NCI-H748 (cell line): ENCODE results near the gene WDR49.
"Not testable (repeated sequence)": the region's sequence is repeated elsewhere in the genome, so short reads cannot be mapped to it uniquely, and the experiment has no call there.

Experiments
- DNase-seq: peaks from one replicate; lab custom pipeline; 2025; ENCODE audit not compliant: unreplicated experiment; lab: John Stamatoyannopoulos, UW

The WDR49 gene

DNA sequence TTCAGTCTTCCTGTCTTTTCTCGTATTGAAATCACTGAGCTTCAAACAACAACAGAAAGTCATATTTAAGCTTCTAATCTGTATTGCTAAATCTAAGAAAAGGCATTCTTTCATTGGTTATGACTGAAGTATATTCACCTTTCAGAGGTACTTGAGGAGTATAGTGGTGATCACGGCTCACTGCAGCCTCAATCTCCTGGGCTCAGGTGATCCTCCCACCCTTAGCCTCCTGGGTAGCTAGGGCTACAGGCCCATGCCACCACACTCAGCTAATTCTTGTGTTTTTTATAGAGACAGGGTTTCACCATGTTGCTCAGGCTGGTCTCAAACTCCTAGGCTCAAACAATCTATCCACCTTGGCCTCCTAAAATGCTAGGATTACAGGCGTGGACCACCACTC lies 38.7 kb downstream of the WDR49 start:
- DNase-seq = no peak

GRCh38 chr3:167614196-167614595 lies 39.5 kb downstream of the WDR49 start:
- not testable (repeated sequence) for DNase-seq

DNA sequence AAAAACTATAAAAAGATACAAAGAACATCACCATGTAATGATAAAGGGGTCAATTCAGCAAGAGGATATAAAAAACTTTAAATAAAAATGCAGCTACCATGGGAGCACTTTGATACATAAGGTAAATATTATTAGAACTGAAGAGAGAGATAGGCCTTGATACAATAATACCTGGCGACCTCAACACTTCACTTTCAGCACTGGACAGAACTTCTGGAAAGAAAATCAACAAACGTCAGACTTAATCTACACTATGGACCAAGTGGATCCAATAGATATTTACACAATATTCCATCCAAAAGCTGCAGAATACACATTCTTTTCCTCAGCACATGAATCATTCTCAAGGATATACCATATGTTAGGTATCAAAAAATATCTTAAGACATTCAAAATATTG lies 42.0 kb downstream of the WDR49 start:
- DNase-seq = no peak

GRCh38 chr3:167609156-167609555 lies 44.6 kb downstream of the WDR49 start:
- DNase-seq = no peak

DNA sequence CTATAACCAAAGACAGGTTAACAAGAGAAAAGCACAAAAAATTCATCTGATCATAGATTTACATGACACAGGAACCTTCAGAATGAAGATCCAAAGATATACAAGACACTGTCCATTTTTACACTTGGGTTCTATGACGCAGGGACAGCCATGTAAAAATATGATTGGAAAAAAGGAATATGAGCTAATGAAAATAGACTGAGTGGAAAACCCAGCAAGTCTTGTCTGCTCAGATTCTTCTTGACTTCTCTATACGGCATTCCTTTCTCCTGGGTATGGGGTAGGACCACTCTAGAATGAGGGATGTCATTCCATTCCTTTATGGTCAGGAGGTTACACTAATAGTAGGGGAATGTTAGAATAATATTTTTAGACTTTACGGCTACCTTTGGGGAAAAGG lies 46.9 kb downstream of the WDR49 start:
- DNase-seq = no peak

DNA sequence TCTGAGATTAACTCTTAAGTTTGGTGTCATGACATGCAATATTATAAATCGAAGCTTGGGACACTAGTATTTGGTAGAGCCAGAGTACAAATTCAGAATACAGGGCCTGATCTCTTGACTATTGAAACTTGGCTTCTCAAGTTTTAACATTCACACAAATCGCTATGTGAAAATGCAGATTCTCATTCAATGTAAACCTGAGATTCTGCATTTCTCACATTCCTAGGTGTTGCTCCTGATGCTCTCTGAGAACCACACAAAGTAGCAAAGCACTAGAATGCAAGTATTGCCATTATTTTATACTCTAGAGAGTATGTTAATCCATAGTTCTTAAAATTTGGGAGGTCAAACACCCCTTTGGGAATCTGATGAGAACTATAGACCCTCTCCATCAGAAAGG lies 47.9 kb downstream of the WDR49 start:
- DNase-seq = no peak

- no peak for DNase-seq
These were observed 51.7 kb downstream of the WDR49 start for GRCh38 chr3:167602041-167602440.

DNA sequence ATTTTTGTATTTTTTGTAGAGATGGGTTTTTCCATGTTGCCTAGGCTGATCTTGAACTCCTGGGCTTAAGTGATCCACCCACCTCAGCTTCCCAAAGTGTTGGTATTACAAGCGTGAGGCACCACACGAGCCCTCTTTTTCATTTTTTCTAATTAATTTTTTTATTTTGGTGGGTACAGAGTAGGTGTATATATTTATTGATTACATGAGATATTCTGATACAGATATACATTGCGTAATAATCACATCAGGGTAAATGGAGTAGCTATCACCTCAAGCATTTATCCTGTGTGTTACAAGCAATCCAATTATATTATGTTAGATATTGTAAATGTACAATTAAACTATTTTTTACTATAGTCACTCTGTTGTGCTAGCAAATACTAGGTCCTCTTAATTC lies 66.1 kb downstream of the WDR49 start:
- no peak for DNase-seq

- no peak for DNase-seq
These were observed 78.6 kb downstream of the WDR49 start for GRCh38 chr3:167575000-167575600.

DNA sequence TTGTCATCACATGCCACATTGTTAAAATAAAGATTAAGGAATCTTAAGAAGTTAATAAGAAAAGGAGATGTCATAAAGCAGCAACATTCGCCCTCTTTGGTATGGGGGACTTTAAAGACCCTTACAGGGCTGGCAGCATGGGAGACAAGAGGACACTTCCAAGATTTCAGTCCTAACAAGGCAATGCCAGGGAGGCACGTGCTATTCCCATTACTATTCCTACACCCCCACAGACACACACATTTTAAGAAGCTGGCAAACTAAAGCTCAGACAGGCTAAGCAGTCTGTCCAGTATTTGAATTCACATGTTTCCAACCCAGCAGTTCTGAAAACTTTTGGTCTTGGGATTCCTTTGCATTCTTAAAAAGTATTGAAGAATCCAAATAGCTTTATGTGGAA lies 80.8 kb downstream of the WDR49 start:
- no peak for DNase-seq

- DNase-seq = no peak
These were observed 85.1 kb downstream of the WDR49 start for GRCh38 chr3:167568634-167569033.

DNA sequence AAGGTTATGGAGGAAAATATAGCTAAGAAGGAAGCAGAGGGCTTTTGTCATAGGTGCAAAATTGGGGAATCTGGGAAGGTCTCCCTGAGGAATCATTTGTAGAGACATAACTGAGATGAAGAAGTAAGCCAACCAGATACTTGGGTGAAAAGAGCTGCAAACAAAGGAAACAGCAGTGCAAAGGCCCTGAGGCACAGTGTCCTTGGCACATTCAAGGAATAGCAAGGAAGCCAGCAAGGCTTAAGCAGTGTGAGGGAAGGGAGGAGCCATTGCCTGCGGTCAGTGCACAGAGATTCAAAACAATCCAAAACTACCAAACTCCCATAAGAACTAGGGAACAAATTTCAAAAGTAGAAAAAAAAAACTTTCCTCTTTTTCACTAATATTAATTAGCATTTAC lies 88.3 kb downstream of the WDR49 start:
- DNase-seq = no peak

DNA sequence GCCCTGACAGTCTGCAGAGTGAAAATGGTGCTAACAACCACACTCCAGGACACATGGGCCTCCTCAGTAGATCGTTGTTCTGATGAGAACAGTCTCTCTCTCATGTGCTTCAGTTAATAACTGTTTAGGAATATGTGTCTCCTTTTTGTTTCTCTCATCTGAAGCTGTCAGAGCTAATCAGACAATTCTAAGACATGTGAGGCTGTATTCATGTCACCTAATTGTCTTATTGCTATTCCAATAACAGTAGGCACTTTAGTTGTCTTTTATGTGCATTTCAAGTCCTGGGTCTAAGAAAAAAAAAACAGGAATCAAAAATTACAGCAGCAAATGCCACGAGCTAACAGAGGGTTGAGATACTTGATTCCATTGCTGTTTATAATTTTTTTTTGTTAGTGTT lies 89.1 kb downstream of the WDR49 start:
- DNase-seq = no peak

- peak; percentile 77 for DNase-seq
These were observed 93.8 kb downstream of the WDR49 start for GRCh38 chr3:167559924-167560323.

DNA sequence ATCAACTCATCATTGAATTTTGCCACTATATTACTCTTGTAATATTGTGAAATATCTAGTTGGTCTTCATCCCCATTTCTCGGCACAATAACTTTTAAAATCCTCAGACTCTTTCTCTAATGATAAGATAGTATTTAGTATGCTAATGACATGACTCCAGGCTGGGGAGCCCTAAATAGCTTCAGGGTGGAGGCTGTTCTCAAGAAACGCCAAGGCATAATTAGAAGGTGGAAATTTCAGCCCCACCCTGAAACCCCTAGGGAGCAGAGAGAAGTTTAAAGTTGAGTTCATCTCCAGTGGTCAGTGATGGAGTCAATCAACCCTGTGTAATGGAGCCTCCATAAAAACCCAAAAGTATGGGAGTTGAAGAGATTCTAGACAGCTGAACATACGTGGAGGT lies 98.8 kb downstream of the WDR49 start:
- no peak for DNase-seq

GRCh38 chr3:167538081-167538480 lies 115.7 kb downstream of the WDR49 start:
- DNase-seq = no peak

DNA sequence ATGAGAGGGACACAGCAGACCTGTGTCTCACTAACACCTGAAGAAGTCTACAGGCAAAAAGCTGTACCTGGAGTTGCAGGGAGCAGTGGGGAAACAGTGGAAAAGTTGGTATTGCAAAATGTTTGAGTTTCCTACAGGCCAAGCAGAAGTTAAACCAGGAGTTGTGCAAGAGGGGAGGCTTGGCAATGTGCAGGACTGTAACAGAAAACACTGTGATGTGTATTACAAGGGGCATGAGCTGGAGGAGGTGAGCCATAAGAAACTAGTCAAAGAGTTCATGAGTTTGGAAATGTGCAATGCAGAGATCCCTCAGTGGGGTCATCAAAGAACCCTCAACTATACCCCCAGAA lies 132.8 kb downstream of the WDR49 start:
- DNase-seq = no peak

GRCh38 chr3:167520266-167521005 lies 133.3 kb downstream of the WDR49 start:
- DNase-seq = no peak

- no peak for DNase-seq
These were observed 145.8 kb downstream of the WDR49 start for GRCh38 chr3:167507954-167508353.

- DNase-seq = no peak
These were observed 151.3 kb downstream of the WDR49 start for GRCh38 chr3:167502401-167502800.

DNA sequence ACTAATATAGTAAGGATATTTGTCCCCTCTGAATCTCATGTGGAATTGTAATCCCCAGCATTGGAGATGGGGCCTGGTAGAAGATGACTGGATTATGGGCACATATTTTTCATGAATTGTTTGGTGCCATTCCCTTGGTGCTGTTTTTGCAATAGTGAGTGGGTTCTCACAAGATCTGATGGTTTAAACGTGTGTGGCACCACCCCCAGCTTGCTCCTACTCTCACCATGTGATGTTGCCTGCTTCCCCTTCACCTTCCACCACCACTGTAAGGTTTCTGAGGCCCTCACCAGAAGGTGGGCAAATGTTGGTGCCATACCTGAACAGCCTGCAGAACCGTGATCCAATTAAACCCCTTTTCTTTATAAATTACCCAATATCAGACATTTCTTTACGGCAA lies 151.8 kb downstream of the WDR49 start:
- DNase-seq = no peak

DNA sequence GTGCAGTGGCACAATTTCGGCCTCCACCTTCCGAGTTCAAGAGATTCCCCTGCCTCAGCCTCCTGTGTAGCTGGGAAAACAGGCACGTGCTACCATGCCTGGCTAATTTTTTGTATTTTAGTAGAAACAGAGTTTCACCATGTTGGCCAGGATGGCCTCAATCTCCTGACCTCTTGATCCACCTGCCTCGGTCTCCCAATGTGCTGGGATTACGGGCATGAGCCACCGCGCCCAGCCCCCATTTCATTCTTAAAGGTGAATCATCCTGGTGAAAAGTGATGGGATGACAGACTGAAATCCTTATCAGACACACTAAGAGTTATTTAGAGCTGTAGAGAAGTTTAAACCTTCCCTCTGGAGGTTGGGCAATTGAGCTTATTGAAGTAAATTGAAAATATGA lies 155.8 kb downstream of the WDR49 start:
- no peak for DNase-seq

- peak; percentile 1 for DNase-seq
These were observed 160.5 kb downstream of the WDR49 start for GRCh38 chr3:167493244-167493643.
